GM19328 (cell line): Measurements from ENCODE around the gene RAD18.

Experiments
- ATAC-seq: cut with Tn5 transposase; IDR thresholded peaks from one replicate; pipeline ENCODE4 v1.9.1; 2021; ENCODE audit warnings: mild to moderate bottlenecking, moderate library complexity; ENCODE audit not compliant: unreplicated experiment

The RAD18 gene

DNA sequence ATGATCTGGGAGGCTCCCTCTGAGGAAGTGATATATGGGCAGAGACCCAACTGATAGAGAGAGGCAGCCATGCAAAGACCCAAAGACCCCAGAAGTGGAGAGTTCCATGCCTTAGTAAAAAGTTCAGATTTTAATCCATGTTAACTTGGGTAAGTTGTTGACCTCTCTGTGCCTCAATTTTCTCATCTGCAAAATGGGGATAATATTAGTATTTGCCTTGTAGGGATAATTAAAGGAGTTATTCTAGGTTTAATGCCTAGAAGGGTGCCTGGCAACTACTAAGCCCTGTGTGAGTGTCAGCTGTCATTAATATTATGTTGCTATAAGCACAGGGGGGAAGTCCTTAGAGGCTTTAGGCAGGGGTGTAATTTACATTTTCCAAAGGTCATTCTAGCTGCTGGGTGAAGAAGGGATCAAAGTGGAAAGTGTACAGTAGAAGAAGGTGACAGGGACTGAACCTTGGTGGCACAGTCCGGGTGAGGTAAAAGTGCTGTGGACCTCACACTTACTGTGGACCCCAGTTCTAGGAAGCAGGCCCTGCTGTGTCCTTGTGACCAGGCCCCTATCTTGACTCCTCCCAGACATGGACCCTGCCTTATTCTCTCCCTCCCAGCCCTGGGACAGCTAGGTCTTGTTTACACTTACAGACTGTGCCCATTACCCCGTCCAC lies 3.0 kb upstream of the RAD18 start:
- ATAC-seq = no peak

- no peak for ATAC-seq
Measured at GRCh38 chr3:8964436-8965370, 1.4 kb upstream of the RAD18 start.

GRCh38 chr3:8962226-8962861 lies 928 bp downstream of the RAD18 start:
- no peak for ATAC-seq

DNA sequence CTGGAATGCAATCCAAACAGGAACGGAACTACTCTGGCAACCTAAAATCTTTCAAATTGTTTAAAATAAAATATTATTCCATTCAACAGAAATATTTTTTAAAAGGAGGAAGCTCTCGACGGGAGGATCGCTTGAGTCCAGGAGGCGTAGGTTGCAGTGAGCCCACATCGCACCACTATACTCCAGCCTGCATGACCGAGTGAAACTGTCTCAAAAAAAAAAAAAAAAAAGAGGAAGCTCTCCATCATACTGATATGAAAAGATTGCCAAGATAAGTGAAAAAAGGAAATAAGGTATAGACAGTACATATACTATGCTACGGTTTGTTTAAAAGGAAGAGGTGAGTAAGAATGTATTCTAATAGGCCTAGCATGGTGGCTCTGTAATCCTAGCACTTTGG lies 3.6 kb downstream of the RAD18 start:
- ATAC-seq = no peak

DNA sequence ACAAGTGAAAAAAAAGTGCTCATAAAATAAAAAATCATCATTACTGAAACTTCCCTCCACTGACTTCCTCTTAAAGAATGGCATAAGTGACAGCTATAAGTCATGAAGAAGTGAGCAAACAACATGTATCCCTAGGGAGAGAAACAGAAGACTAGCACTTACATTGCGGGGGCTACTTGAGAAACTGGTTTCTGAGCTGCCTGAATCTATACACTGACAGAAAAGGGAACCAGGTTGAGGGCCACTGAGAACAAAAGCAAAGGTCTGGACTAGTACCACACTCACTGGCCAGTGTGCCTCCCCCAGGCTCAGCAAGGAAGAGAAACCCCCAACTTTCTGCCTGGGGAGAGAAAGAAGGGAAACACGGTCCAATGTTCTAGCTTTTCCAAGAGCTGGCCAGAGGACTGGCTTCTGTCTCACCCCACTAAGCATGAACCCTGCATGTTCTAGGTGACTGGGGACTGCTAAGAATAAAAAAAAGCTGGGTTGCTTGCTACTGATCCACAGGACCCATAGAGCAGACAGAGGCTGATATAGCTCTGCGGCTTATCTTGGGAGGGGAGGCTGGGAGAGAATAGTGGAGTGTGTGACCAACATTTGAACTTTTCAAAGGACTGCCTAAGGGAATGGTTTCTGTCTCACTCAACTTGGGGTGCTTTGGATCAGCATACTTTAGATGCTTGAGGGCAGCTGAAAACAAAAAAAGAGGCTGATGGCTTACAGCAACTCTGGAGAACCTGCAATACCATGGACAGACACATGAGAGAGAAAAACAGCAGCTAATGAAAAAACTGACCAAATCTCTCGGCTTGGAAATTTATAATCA lies 8.1 kb downstream of the RAD18 start:
- ATAC-seq = no peak

DNA sequence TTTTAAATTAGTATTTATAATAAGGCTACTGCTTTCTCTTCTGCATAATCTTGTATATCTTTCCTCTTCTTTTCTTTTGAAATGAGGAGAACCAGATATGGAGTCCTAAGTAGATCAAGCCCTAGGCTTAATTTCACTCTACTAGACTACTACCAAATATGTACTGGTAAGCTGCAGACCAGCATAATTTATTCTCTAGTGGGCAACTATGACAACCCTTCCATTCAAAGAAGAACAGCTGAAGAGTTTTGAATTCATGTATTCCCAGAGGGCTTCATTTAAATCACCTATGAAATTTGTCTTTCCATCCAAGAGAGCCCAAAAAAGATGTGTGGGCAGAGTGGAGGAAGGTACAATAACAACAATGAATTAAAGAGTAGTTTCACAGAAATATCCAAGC lies 10.0 kb downstream of the RAD18 start:
- no peak for ATAC-seq

DNA sequence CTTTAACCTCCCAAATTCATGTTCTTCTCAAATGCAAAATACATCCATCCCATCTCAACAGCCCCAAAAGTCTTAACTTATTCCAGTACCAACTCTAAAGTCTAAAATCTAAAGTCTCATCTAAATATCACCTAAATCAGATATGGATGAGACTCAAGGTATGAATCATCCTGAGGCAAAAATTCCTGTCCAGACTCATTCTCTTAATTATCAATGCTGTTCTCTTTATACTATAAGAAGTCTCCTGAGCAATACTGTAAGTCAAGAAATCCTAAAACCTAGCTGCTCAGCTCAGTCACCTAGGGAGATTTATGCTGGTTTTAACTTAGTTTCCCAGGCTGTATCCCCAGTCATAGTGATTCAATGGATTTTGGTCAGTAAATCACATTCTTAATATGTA lies 11.1 kb downstream of the RAD18 start:
- no peak for ATAC-seq

DNA sequence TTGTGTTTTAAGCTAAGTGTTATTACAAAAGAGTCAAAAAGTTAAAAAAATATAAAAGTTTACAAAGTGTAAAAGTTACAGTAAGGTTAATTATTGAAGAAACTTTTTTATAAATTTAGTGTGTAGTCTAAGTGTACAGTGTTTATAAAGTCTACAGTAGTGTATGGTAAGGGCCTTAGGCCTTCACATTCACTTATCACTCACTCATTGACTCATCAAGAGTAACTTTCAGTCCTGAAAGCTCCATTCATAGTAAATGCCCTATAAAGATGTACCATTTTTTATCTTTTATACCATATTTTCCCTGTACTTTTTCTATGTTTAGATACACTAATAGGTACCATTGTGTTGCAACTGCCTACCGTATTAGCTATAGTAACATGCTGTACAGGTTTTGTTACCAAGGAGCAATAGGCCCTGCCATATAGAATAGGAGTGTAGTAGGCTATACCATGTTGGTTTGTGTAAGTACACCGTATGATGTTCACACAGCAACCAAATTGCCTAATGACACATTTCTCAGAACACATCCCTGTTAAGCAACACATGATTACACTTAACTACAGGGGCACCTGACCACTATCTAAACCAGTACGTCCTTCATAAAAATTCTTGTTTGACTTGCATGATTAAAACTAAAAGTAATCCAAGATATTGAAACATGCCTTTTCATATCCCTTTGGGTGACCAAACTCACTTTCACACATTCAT lies 17.2 kb downstream of the RAD18 start:
- ATAC-seq = no peak

- no peak for ATAC-seq
Measured at GRCh38 chr3:8942746-8943488, 20.4 kb downstream of the RAD18 start.

DNA sequence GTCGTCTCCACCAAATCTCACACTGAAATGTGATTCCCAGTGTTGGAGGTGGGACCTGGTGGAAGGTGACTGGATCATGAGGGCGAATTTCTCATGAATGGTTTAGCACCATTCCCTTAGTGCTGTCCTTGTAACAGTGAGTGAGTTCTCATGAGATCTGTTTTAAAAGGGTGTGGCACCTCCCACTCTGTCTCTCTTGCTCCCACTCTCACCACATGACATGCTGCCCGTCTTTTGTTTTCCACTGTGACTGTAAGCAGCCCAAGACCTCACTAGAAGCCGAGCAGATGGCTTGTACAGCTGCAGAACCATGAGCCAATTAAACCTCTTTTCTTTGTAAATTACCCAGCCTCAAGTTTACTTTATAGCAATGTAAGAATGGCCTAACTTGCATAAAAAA lies 21.2 kb downstream of the RAD18 start:
- no peak for ATAC-seq

DNA sequence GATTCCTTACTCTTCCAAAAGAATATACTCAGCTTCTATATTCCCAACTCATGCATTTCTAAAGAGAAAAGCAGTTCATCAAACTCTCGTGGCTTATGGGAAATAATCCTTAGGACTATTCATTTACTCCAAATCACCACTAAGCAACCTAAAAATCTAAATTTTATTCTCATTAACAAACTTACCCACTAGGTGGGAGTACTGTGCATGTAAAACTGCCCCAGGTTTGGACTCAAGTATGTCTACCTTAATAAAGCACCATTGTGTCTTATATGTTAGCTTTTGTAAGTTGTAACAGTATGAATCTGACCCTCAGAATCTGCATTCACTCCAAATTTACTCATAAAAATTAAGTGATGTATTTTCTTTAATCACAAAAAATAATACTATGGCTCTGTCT lies 25.3 kb downstream of the RAD18 start:
- no peak for ATAC-seq

DNA sequence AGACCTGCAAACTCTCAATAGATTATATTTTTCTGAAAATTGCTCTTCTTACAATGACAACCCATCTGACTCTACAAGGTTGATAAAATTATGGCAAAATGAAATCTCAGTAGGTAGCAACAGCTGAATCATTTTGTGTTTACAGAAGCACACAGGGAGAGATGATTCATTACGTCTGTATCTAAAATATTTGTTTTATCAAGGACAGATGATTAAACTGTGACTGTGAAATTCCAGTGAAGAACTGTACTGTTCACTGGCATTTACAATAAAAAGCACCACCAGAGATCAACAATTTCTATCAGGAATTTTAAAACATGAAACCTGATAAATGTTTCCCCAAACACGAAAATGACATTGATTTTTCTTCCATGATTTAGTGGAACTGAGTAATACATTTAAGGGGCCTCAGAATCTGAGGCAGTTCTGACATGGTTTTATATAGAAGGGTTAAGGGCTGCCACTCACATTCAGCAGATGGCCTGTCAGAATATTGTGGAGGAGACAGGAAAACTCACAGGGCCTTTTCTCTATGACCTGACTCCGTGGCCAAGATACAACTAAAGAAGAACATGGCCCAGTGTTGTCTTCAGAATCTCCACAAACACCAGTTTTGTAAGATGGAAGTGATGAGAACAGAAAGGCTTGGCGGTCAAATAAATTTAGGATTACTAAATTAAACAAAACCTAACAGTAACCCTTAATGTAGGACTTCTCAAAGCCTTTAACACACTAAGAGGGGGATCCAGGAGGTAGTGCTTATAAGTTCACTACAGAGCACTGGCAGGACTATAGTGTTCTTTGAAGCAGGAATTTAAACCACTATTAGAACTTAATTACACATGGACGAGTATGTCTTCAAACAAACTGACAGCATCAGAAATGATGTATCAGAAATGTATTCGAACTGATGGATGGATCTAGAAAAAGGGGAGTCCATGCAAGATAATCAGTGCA lies 25.9 kb downstream of the RAD18 start:
- ATAC-seq = no peak

GRCh38 chr3:8932507-8932906 lies 30.8 kb downstream of the RAD18 start:
- ATAC-seq = no peak

DNA sequence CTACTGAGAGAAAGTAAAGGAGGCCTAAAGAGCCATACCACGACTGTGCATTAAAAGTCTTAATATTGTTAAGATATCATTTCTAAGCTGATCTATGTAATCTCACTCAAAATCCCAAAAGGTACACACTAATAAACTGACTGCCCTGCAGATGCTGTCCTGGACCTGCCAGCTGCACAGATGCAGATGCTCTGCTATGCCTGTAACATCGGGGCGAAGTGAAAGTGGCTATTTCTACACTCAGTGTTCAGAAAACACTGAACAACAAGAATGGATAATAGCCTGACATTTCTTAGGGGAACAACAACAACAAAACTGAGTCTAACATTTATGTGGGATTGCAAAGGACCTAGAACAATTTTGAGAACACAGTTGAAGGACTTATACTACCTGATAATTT lies 31.9 kb downstream of the RAD18 start:
- ATAC-seq = no peak

GRCh38 chr3:8929860-8930259 lies 33.4 kb downstream of the RAD18 start:
- no peak for ATAC-seq

- no peak for ATAC-seq
Measured at GRCh38 chr3:8914491-8914890, 48.8 kb downstream of the RAD18 start.

DNA sequence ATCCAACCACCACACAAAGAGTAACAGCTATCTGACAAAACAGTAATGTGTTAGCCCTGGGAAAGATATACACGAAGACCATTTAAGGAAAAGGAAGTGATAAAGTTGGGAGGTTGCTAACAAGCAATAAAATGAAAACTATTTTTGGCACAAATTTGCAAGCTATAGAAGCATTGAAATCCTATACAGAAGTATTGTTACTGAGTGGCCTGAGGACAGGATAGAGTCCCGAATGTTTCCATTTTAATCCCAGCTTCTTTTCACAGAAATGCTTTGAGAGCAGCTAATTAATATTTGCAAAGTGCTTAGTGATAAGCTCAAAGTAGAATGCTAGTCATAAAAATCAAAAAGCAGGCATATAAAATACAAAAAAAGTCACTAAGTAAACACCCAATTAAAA lies 51.5 kb downstream of the RAD18 start:
- ATAC-seq = no peak

DNA sequence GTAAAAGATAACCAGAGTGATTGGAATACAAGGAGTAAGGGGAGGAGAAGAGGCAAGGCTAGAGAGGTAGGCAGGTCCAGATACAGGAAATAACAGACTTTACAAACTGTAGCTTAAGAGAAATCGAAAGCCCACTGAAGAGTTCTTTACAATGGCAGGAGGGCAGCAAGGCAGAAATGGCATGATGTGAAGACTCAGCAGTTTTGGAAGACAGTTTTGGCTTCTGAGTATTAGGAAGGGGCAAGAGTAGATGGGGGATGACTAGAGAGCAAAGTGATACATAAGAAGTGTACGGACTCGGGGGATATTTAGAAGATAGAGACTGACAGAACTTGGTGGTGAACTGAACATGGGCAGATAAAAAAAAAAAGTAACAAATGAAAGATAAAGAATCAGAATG lies 54.1 kb downstream of the RAD18 start:
- no peak for ATAC-seq

GRCh38 chr3:8903191-8903590 lies 60.1 kb downstream of the RAD18 start:
- ATAC-seq = no peak
